HG02642 (cell line): ENCODE data around the gene MRPL58.
"Not testable (repeated sequence)": the region's sequence is repeated elsewhere in the genome, so short reads cannot be mapped to it uniquely, and the experiment has no call there.

Experiments
- ATAC-seq: cut with Tn5 transposase; IDR thresholded peaks from one replicate; pipeline ENCODE4 v1.9.1; 2021; ENCODE audit warnings: mild to moderate bottlenecking; ENCODE audit not compliant: unreplicated experiment, poor library complexity

The MRPL58 gene

DNA sequence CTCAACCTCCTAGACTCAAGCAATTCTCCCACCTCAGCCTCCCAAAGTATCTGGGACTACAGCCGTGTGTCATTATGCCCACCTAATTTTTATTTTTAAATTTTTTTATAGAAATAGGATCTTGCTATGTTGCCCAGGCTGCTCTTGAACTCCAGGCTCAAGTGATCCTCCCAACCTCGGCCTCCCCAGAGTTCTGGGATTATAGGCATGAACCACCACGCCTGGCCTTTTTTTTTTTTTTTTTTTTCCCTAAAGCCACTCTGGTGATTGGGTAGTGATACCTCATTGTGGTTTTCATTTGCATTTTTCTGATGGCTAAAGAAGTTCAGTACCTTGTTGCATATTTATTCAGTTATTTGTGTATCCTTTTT, 26.3 kb upstream of the MRPL58 start:
- ATAC-seq, result no peak

DNA sequence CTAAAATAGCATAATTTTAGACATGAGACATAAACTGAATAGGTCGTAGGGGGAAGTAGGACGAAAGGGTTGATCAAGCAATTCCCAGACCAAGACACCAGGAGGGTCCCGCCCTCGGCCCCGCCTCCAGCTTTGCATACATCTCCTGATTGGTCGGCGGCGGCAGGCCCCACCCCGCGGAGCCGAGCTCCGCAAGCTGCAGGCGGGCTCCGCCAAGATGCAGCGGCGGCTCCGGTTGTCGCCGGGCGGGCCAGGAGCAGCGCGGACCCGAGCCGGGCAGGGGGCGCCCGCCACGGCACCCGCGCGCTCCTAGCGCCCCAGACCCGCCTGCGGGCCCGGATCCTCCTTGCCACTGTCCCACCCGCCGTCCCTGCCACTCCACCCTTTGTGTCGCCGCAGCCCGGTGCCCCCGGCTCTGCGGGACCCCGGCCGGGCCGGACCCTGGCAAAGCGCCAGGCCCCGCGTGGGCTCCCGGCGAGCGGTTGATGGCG, 25.0 kb upstream of the MRPL58 start, which contains the start of gene CDR2L:
Gene CDR2L, plus strand, starts transcription at position 215 of the 491 bp plus-strand sequence. CDS start 412 bp downstream, outside the sequence.
- peak; percentile 93 for ATAC-seq

DNA sequence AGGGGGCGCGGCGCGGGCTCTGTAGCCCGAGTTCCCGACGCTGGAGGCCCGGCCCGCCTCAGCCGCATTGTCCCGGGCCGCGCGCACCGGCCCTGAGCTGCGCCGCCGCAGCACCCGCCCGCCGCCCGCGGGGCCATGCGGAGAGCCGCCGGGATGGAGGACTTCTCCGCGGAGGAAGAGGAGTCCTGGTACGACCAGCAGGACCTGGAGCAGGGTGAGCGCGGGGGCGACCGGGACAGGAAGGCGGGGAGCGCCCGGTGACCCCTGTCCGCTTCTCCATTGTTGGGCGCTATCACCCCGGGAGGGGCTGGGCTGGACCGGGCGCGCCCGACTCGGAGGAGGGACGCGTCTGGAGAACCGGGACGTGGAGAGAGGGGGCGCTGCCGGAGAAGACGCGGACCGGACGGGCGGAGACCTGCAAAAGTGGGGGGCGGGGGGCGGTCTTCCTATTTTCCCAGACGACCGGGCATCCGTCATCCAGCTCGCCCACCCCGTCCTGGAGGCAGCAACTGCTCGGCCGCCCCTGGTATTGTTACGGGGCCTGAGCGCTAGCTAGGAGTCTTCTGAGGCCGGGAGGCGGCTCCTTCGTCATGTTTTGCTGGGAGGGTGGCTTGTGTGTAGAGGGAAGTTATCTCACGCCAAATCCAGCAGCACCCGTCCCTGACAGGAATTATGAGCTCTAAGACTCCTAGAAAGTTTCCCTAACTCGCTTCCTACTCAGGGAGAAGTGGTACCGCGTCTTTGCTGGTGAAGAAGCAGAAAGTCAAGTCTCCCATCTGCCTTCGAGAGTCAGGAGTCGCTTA, 24.4 kb upstream of the MRPL58 start:
- peak; percentile 42 for ATAC-seq

DNA sequence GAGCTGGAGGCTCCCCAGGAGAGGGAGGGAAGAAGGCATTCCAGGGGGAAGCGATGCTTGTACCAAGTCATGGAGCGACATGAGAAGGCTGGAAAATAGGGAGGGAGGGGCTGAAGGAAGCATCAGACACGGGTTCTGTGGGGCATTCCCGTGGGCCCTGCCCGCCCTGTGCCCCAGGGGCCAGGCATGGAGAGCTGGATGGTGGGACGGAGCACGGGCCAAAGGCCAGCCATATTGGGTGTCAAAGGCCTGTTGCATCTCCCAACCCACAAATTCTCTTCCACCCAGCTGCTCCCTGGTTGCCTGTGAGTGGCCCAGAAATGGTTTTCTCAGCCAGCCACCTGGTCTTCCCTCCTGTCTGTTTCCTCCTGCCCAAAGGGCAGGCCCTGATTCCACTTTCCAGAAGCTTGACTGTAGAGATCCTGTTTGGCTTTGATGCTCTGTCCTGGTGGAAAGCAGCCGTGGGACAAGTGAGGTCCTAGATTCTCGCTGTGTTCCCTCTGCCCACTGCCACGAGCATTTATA, 21.8 kb upstream of the MRPL58 start:
- ATAC-seq, result no peak

DNA sequence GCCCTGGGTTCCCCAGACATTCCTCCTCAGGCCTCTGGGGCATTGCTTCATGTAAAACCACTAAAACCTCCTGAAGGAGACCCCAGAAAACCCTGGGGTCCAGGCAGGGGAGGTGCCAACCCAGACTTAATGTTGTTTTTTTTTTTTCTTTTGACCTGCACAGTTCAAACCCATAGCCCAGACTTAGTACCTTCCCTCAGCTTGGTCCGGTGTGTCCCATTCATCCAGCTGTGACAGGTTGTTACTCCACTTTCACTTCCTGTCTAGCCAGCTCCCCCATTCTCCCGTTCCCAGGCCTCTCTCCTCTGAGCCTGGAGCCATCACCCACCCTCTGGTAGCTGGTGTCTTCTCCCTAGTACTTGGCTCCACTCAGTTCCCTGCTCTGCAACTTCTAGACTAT, 20.2 kb upstream of the MRPL58 start:
- no peak for ATAC-seq

DNA sequence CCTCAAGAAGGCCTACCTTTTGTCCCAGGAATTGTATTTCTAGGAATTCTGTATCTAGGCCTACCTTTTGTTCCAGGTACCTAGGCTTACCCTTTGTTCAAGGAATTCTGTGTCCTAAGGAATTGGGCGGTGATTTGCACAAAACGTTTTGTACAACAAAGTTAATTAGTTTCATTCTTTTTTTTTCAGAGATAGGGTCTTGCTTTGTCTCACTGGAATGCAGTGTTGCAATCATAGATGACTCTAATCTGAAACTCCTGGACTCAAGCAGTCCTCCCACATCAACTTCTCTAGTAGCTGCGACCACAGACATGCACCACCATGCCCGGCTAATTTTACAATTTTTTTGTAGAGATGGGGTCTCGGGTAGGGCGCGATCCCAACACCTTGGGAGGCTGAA, 18.0 kb upstream of the MRPL58 start:
- ATAC-seq, result no peak

DNA sequence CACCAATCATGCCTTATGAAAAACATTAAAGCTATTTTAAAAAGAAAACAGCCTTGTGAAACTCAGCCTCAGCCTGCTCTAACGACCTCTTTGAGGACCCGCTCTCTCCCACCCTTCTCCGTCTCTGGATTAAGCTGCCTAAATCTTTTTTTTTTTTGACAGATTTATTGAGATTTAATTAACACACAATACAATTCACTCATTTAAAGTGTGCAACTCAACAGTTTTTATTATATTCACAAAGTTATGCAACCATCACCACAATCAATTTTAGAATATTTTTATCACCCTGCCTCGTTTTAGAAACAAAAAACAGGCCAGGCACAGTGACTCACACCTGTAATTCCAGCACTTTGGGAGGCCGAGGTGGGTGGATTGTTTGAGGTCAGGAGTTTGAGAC, 16.6 kb upstream of the MRPL58 start:
- ATAC-seq, result no peak

DNA sequence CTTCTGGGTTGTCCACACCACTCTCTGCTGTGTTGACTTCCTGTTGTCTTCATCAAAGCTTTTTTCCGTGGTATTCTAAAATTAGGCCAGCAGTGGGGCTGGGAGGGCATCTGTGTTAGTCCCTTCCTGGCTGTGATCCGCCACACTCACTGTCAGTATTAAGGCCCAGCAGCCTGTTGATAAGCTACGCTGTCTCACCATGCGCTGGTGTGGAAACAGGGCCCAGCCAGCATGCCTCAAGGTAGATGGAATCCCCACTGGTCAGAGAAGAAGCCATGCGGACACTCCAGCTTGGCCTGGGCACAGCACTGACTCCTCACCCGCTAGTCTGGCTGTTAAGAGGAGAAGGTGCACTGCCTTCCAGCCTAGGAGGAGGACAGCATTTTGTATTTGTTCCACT, 13.7 kb upstream of the MRPL58 start:
- ATAC-seq, result no peak

DNA sequence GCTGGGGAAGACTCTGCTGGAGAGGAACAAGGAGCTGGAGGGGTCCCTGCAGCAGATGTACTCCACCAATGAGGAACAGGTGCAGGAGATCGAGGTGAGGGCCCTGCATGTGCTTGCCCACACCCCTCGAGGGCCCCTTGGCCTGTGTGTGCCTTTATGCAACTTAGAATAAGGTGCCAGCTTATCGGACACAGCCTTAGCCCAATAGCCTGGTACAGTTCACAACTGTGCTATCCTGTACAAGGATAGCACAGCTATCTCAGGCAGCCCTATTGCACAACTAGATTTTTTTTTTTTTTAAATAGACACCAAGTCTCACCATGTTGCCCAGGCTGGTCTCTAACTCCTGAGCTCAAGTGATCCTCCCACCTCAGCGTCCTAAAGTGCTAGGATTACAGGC, 12.9 kb upstream of the MRPL58 start:
- ATAC-seq, result no peak

DNA sequence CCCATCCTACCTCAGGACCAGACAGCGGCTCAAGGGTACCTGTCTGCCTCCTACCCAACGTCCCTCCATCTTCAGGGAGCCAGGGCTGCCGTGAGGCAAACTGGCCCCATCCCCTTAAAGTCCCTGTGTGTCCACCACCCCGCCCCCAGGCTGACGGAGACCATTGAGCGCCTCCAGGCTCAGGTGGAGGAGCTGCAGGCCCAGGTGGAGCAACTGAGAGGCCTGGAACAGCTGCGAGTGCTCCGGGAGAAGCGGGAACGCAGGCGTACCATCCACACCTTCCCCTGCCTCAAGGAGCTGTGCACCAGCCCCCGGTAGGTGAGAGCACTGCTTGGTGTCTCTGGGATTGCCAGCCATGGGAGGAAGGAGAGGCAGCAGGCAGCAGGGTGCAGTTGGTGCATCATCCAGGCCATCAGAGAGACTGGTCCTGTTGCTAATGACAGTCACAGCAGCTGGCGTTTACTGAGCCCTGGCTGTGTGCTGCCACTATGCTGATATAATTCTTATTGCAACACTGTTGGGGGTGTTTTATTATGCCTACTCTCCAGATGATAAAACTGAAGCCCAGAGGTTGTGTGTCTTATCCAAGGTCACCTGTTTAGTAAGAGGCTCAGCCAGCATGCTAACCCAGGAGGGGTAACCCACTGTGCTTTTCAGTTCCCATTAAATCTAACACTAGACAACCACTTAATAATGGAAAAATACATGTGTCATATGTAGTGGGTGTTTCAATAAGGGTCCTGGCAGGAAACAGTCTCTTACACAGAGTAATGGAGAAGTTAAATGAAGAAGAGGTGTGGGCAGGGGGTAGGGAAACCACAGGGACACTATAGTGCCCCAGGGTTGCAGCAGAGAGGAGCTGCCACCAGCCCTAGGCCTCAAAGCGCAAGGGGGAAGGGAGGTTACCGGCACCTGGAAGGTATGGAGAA, 10.3 kb upstream of the MRPL58 start:
- no peak for ATAC-seq

DNA sequence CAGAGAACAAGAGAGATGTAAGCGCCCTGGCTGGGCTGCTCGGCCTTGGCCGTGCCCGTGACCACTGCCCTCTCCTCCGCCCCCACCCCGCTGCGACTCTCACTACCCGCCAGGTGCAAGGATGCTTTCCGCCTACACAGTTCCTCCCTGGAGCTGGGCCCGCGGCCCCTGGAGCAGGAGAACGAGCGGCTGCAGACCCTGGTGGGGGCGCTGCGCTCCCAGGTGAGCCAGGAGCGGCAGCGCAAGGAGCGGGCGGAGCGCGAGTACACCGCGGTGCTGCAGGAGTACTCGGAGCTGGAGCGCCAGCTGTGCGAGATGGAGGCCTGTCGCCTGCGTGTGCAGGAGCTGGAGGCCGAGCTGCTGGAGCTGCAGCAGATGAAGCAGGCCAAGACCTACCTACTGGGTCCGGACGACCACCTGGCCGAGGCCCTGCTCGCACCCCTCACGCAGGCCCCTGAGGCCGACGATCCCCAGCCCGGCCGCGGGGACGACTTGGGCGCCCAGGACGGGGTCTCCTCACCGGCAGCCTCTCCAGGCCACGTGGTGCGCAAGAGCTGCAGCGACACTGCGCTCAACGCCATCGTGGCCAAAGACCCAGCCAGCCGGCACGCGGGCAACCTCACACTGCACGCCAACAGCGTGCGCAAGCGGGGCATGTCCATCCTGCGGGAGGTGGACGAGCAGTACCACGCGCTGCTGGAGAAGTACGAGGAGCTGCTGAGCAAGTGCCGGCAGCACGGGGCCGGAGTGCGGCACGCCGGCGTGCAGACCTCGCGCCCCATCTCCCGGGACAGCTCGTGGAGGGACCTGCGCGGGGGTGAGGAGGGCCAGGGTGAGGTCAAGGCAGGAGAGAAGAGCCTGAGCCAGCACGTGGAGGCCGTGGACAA, 9.2 kb upstream of the MRPL58 start:
- no peak for ATAC-seq

DNA sequence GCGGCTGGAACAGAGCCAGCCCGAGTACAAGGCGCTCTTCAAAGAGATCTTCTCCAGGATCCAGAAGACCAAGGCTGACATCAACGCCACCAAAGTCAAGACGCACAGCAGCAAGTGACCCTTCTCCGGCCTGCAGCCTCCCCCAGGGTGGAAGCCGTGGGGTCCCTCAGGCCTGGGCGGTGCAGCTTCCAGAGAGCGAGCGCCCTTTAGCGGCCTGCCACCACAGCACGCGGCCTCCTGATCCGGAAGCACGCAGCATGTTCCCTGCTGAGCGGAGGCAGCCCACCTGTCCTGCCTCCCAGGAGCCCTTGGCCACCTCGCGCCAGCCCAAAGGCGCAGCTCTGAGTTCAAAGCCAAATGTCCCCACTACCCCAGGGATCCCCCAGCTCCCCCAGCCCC, 8.5 kb upstream of the MRPL58 start:
- ATAC-seq, result no peak

DNA sequence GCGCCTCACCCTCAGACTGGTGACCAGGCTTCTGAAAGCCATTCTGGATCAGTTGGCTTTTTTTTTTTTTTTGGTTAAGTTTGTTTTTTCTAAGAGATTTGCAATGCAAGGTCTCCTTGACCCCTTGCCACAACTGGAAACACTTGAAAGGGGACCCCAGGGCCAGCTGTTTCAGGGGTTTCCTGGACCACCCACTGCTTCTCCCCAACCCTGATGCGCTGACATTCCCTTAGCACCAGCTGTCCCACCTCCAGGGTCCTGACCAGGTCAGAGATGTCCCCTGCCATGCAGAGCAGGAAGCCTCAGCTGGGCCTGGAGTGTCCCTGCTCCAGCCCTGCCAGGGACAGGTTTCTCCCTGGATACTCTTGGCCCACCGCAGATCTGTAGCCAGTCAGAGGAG, 8.1 kb upstream of the MRPL58 start:
- ATAC-seq, result no peak

DNA sequence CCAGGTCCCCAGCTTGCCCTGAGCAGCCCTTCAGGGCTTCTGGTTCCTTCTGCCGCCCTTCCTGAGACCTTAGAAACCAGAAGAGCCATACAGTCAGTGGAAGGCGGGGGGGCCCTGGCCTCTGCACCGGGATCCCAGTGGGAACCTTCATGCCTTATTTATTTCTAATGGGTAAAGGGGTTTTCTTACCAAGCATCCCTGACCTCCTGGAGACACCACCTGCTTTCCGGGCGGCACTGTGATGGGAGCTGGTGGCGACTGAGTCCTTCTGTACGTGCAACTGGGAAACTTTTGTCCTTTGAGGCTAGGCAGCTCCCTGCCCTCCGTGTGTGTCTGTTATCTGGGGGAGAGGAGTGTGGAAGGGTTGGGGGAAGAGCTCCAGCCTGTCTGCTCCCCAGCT, 7.2 kb upstream of the MRPL58 start:
- ATAC-seq, result no peak

DNA sequence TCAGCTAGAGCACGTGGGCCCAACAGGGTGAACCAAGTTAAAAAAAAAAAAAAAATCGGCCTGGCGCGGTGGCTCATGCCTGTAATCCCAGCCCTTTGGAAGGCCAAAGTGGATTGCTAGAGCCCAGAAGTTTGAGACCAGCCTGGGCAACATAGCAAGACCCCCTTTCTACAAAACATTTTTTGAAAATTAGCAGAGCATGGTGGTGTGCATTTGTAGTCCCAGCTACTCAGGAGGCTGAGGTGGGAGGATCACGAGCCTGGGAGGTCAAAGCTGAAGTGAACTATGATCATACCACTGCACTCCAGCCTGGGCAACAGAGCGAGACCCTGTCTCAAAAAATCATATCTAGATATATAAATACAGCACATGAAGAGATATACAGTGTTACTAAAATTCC, 6.4 kb upstream of the MRPL58 start:
- not testable (repeated sequence) for ATAC-seq

DNA sequence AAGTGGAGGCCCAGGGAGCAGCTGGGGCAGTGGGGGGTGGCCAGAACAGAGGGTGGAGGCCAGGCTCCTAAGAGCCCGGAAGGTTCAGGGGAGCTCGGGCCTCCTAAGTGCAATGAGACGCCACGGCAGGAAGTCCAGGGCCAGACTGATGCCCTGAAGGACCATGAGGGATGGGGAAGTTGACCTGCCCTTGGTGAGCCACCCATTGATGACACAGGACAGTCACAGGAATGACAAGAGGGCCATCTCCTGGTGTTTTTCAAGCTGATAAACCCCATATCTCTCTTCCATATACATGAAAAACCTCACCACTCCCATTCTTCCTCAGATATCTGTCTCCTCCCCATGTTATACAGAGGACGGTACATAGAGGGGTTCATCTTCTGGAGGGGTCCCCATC, 5.8 kb upstream of the MRPL58 start:
- no peak for ATAC-seq

DNA sequence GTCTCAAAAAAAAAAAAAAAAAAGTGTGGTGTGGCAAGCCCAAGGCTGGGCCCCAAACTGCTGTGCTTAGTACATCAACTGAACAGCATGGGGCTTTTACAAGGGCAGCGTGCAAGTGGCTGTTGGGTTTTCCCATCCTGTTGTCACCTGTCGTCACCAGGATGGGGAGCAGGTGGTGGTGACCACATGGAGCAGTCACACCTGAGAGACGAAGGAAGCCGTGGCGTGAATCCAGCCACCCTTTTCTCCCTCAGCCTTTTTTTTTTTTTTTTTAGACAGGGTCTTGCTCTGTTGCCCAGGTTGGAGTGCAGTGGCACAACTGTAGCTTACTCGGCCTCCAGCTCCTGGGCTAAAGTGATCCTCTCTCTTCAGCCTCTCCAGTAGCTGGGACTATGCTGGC, 4.1 kb upstream of the MRPL58 start:
- no peak for ATAC-seq

DNA sequence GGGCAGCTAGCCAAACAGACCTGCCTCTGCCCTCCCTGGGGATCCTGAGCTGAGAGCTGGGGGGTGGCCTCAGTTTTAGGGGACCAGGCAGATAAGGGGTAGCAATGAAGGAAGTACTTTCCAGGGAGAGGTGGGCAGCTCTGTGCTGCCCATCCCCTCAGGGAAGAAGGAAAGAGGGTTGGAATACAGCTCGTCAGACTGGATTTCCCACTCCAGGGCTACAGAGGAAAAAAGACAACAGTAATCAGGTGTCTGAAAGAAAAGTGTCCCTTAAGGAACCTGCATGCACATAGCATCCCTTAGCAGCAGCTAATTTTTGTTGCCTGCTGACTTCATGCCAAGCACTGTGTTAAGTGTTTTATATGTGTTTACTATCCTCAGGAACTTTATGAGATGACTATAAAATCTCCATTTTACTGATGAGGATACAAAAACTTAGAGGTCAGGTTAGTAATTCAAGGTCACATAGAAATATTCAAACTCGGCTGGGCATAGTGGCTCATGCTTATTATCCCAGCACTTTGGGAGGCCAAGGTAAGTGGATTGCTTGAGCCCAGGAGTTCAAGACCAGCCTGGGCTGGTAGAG, 3.2 kb upstream of the MRPL58 start:
- no peak for ATAC-seq

DNA sequence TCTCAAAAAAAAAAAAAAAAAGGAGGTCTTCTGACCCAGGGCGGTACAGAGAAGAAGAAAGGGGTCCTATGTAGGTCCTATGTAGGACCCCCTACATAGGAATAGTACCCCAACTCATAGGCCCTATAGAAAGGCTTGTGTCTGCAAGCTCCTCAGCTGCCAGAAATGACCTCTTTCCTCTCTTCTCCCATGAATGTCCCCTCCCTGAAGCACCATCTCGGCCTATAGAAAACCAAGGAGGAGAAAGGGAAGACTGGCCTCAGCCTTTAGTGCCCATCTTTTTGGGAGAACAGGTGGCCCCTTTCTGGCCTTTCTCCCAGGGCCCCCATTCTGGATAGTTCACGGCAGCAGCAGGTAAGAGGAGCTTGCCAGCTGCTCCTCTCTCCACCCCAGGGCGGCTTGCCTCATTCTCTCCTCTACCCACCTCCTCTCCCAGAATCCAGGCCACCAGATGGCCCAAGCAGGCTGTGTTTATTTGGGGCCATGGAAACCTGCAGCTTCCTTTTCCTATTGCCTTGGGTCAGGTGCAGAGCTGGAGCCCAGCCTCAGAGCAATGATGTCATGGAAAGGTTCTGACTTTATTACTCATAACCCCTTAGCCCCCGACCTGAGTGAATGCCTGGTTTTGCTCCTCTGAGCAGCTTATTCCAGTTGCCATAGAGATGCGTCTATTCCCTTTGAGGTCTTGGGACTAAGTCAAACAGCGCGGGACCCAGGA, 1.6 kb upstream of the MRPL58 start:
- ATAC-seq, result no peak
